GM12878 (cell line): Measurements from ENCODE around the gene CUL9. TPM values are rescaled to one million over a fixed set of nuclear protein-coding genes. Genes with fewer than 3 reads are reported as not detected.

Experiments used
- ATAC-seq: fragments of 200-7000 bp; cut with Tn5 transposase; 3 replicates; pipeline ENCODE4 v1.9.1; 2020; ENCODE audit warnings: mild to moderate bottlenecking, moderate library complexity
- BruUV-seq: library from RNA; stranded (reverse); fragments of 400-500 nt; replicated peaks from 2 replicates; lab custom pipeline; 2021; lab: Mats Ljungman, UMichigan
- CTCF ChIA-PET: fragments of 300-600 bp; sonication (Branson Sonifier 250); formaldehyde crosslinking; extraction: SDS; loops from one replicate; lab custom pipeline; 2021; ENCODE audit warnings: inconsistent platforms; lab: Yijun Ruan, JAX
- POLR2A ChIA-PET: fragments of 350-600 bp; formaldehyde crosslinking; extraction: SDS; loops from one replicate; lab custom pipeline; 2021; ENCODE audit warnings: inconsistent platforms; lab: Charles Lee
- RAD21 ChIA-PET: fragments of 300-600 bp; sonication (Branson Sonifier 250); formaldehyde crosslinking; loops from one replicate; lab custom pipeline; 2023; ENCODE audit warnings: antibody characterized with exemption; ENCODE audit not compliant: unreplicated experiment; lab: Charles Lee
- SMC1A ChIA-PET: fragments of 300-600 bp; sonication (Branson Sonifier 250); formaldehyde crosslinking; loops from one replicate; lab custom pipeline; 2023; ENCODE audit not compliant: unreplicated experiment, uncharacterized antibody; lab: Charles Lee
- DNase-seq: peaks from one replicate; pipeline ENCODE4 v3.0.0-alpha.2; 2011; ENCODE audit warnings: low read depth, low spot score
- FAIRE-seq: peaks from 3 replicates; lab custom pipeline; 2011; peaks lifted over from hg19 to GRCh38; lab: Jason Lieb, UNC
- H2AFZ ChIP-seq: 2 replicates; pipeline ENCODE4 v1.6.0; 2011; ENCODE audit warnings: low read depth, low read length, control low read depth; ENCODE audit not compliant: control insufficient read depth
- H3K27ac ChIP-seq: 2 replicates; pipeline ENCODE4 v1.5.1; 2011; ENCODE audit warnings: control low read depth; ENCODE audit not compliant: control insufficient read depth, insufficient read depth
- H3K27me3 ChIP-seq, 2 experiments: replicated peaks in 1 of 2; 2 replicates each; pipeline versions ENCODE4 v1.6.0 to v1.6.1; 2011; ENCODE audit warnings: low read length in 1 of 2; ENCODE audit not compliant: control insufficient read depth in 2 of 2, insufficient read depth in 2 of 2
- H3K36me3 ChIP-seq, 2 experiments: 2 replicates each; pipeline ENCODE4 v1.5.1; 2011; ENCODE audit warnings: low read length in 1 of 2; ENCODE audit not compliant: control insufficient read depth in 2 of 2, insufficient read depth in 2 of 2
- H3K4me1 ChIP-seq: 2 replicates; pipeline ENCODE4 v1.6.1; 2011; ENCODE audit warnings: mild to moderate bottlenecking, low read length, moderate library complexity, mixed read lengths; ENCODE audit not compliant: control insufficient read depth, insufficient read depth
- H3K4me2 ChIP-seq: 2 replicates; pipeline ENCODE4 v1.6.0; 2011; ENCODE audit warnings: control low read depth; ENCODE audit not compliant: control insufficient read depth, insufficient read depth
- H3K4me3 ChIP-seq: fragments of 200-600 bp; sonication (generic); 2 replicates; pipeline ENCODE4 v1.5.1; 2016
- H3K79me2 ChIP-seq: 2 replicates; pipeline ENCODE4 v1.6.0; 2011; ENCODE audit warnings: low read length; ENCODE audit not compliant: control insufficient read depth, insufficient read depth
- H3K9ac ChIP-seq: 2 replicates; pipeline ENCODE4 v1.8.0; 2011; ENCODE audit warnings: low read length, control low read depth, mixed read lengths; ENCODE audit not compliant: control insufficient read depth, insufficient read depth
- H3K9me3 ChIP-seq: replicated peaks from 3 replicates; pipeline ENCODE4 v1.5.1; 2011; ENCODE audit warnings: mild to moderate bottlenecking, low read length; ENCODE audit not compliant: control insufficient read depth, insufficient read depth
- H4K20me1 ChIP-seq: 2 replicates; pipeline ENCODE4 v1.6.0; 2011; ENCODE audit not compliant: control insufficient read depth, insufficient read depth
- ATF7 ChIP-seq: fragments of 450-650 bp; IDR thresholded peaks from 2 replicates; pipeline ENCODE4 v1.6.1; 2016; ENCODE audit warnings: low read depth, mild to moderate bottlenecking
- BCL3 ChIP-seq: IDR thresholded peaks from 2 replicates; pipeline ENCODE4 v1.6.1; 2011; ENCODE audit warnings: borderline replicate concordance, low read depth, mild to moderate bottlenecking, moderate library complexity, low read length; ENCODE audit not compliant: insufficient read depth, poor library complexity, severe bottlenecking
- BRCA1 ChIP-seq: IDR thresholded peaks from 2 replicates; pipeline ENCODE4 v1.6.1; 2011; ENCODE audit warnings: low read depth, low read length, improper control_type of control experiment
- CEBPB ChIP-seq, 2 experiments: fragments of 150-350 bp in 1 of 2; IDR thresholded peaks; 2 replicates each; pipeline ENCODE4 v1.6.1; 2012 to 2014; ENCODE audit warnings: low read depth in 2 of 2, low read length in 2 of 2, borderline replicate concordance in 1 of 2, inconsistent platforms in 1 of 2
- CREM ChIP-seq: IDR thresholded peaks from 2 replicates; pipeline ENCODE4 v1.6.1; 2014; ENCODE audit warnings: antibody characterized with exemption, low read depth
- IKZF2 ChIP-seq, 2 experiments: fragments of 450-650 bp; IDR thresholded peaks; 2 replicates each; pipeline ENCODE4 v1.6.1; 2017; ENCODE audit warnings: mild to moderate bottlenecking in 2 of 2, moderate library complexity in 2 of 2
- NR2F1 ChIP-seq: fragments of 450-650 bp; conservative IDR thresholded peaks from 2 replicates; pipeline ENCODE4 v1.6.1; 2017; ENCODE audit warnings: mild to moderate bottlenecking
- POLR2AphosphoS5 ChIP-seq: IDR thresholded peaks from 2 replicates; pipeline ENCODE4 v1.6.1; 2011; ENCODE audit warnings: mild to moderate bottlenecking, low read length, inconsistent platforms
- POU2F2 ChIP-seq: IDR thresholded peaks from 3 replicates; pipeline ENCODE4 v1.6.1; 2011; ENCODE audit warnings: low read depth, mild to moderate bottlenecking, low read length, borderline replicate concordance
- RAD51 ChIP-seq: fragments of 450-650 bp; IDR thresholded peaks from 2 replicates; pipeline ENCODE4 v1.6.1; 2016; ENCODE audit warnings: moderate library complexity, mild to moderate bottlenecking, inconsistent platforms
- SMARCA5 ChIP-seq: fragments of 450-650 bp; IDR thresholded peaks from 2 replicates; pipeline ENCODE4 v1.6.1; 2017; ENCODE audit warnings: mild to moderate bottlenecking
- SP1 ChIP-seq: IDR thresholded peaks from one replicate; pipeline ENCODE4 v1.6.1; 2011; ENCODE audit warnings: low read depth, low read length
- SRF ChIP-seq, 2 experiments: IDR thresholded peaks; 2 replicates each; pipeline ENCODE4 v1.6.1; 2011; ENCODE audit warnings: low read depth in 2 of 2, low read length in 2 of 2, mild to moderate bottlenecking in 1 of 2, moderate library complexity in 1 of 2
- TAF1 ChIP-seq: IDR thresholded peaks from 2 replicates; pipeline ENCODE4 v1.6.1; 2011; ENCODE audit warnings: mild to moderate bottlenecking, low read depth, low read length, borderline replicate concordance
- USF1 ChIP-seq: IDR thresholded peaks from 2 replicates; pipeline ENCODE4 v1.6.1; 2011; ENCODE audit warnings: borderline replicate concordance, low read depth, mild to moderate bottlenecking, moderate library complexity, mixed read lengths, low read length; ENCODE audit not compliant: insufficient read depth; ENCODE audit errors: extremely low read length
- ZBTB33 ChIP-seq: fragments of 450-650 bp; IDR thresholded peaks from 2 replicates; pipeline ENCODE4 v1.6.1; 2017; ENCODE audit warnings: mild to moderate bottlenecking
- WGBS: methylation state at CpG from one replicate; pipeline ENCODE4 v1.1.6; 2016; ENCODE audit warnings: low lambda C conversion rate; ENCODE audit not compliant: insufficient replicate concordance, insufficient coverage; ENCODE audit errors: missing lambda C conversion rate; 5-methylcytosine and 5-hydroxymethylcytosine counted together
- in situ Hi-C: fragments of 300-500 bp; cut with MboI; formaldehyde crosslinking; loops from 9 replicates; pipeline ENCODE4 v1.14.3; 2018; ENCODE audit warnings: mixed read lengths
- intact Hi-C: fragments of 100-400 bp; cut with micrococcal nuclease; formaldehyde crosslinking; loops from one replicate; pipeline ENCODE4 v1.14.2; 2022; ENCODE audit not compliant: unreplicated experiment
- polyA plus RNA-seq, 11 experiments: library from polyadenylated mRNA; depleted of rRNA in 4 of 11; unstranded in 6 of 11; stranded (reverse) in 5 of 11; fragments of >200 nt; fragmentation: Nextera tagmentation in 4 of 11; fragmentation: Illumina TruSeq in 1 of 11; extraction: Ambion mirVana in 4 of 11; extraction: Trizol in 1 of 11; gene quantifications; 1 replicate in 1 of 11; 2 replicates in 10 of 11; pipeline versions ENCODE4 v1.2.1 to v1.2.3, GENCODE V29; 2011 to 2016; ENCODE audit warnings: inconsistent platforms in 2 of 11, missing spikeins in 2 of 11, low read depth in 1 of 11
- total RNA-seq, 4 experiments: library from RNA; depleted of rRNA in 3 of 4; stranded (reverse); fragments of >200 nt in 3 of 4; fragmentation: Illumina TruSeq in 1 of 4; extraction: Trizol in 1 of 4; gene quantifications; 2 replicates each; pipeline versions ENCODE4 v1.2.1 to v1.2.3, GENCODE V29; 2013 to 2021

CUL9 gene
- total and polyA plus RNA-seq, 10 of the 15 experiments (the other 5 are each of a cell fraction or from before 2014, with no cell fraction given): 1.2 to 48.3 (median 17.2) TPM

- no peak for TF ChIP-seq RAD51
- no peak for TF ChIP-seq ZBTB33
- TF ChIP-seq CEBPB (IDR thresholded peaks at IDR 0.05; ENCODE audit: borderline replicate concordance in 1 of 2, low read depth in 2 of 2, low read length in 2 of 2): no peak
- no peak for TF ChIP-seq BRCA1
- TF ChIP-seq USF1: no peak
- no peak for TF ChIP-seq TAF1
- TF ChIP-seq SMARCA5: 0 out of 2 replicates have a peak, but pooled peaks have one; percentile 28
Measured at GRCh38 chr6:43143235-43144128, 38.5 kb upstream of the CUL9 start (continued).

- H3K27ac ChIP-seq: no peak overlapping the region
- H3K9ac ChIP-seq: no peak overlapping the region
- H2AFZ ChIP-seq: no peak overlapping the region
- ChIA-PET CTCF (interaction anchor here (0.6 to 3.0 kb wide), 6 partner anchors 20 to 883 kb away, joined by 3 to 28 read pairs (median 10); no protein-coding TSS in a partner anchor), POLR2A (interaction anchor here (1.0 kb wide), 1 partner anchor 131 kb away, joined by 3 read pairs; the partner anchor contains the start of genes KLHDC3 and MEA1), SMC1A (no interaction called here), RAD21 (interaction anchor here (2.7 kb wide), 1 partner anchor 85 kb away, joined by 16 read pairs; the partner anchor contains the start of genes KLC4 and MRPL2)
- WGBS: 40% methylated on average over 6 of the region's 6 CpGs
- H3K79me2 ChIP-seq: no peaks in the 10 kb centered on the region
- H4K20me1 ChIP-seq: no peaks in the 10 kb centered on the region
- DNase-seq (no peak), ATAC-seq (no peak), FAIRE-seq (no peak)
- H3K9me3 ChIP-seq: no peaks in the 10 kb centered on the region
- in situ Hi-C loops: loop anchor here (5.0 kb wide), 1 partner anchor 238 kb away; no protein-coding TSS in a partner anchor
- H3K4me1 ChIP-seq: no peaks in the 10 kb centered on the region
- H3K4me2 ChIP-seq: no peak overlapping the region
- no TSS peak for BruUV-seq
- TF ChIP-seq SP1 (no peak), BCL3 (no peak), IKZF2 (IDR thresholded peaks at IDR 0.05) (no peak), NR2F1 (no peak), SRF (IDR thresholded peaks at IDR 0.05; ENCODE audit: low read depth in 2 of 2, low read length in 2 of 2) (no peak), POLR2AphosphoS5 (no peak), CREM (no peak), ATF7 (no peak), POU2F2 (no peak)
- H3K36me3 ChIP-seq: no peaks in the 10 kb centered on the region
- no peaks in the 10 kb centered on the region; a peak in 1 of 4 replicates for H3K27me3 ChIP-seq
- H3K4me3 ChIP-seq: no peak overlapping the region
- intact Hi-C loops: no loop called here
Measured at GRCh38 chr6:43144879-43145278, 37.1 kb upstream of the CUL9 start.
